GM23338 (cell line): ENCODE results near the gene PRKCH.

Experiments used
- CREB1 ChIP-seq: fragments of 250-450 bp; sonication (Bioruptor Pico); IDR thresholded peaks from 2 replicates; pipeline ENCODE4 v1.5.0; 2020; ENCODE audit warnings: low read depth, mild to moderate bottlenecking, moderate library complexity
- EZH2 ChIP-seq: fragments of 200-600 bp; sonication (generic); IDR thresholded peaks from one replicate; pipeline ENCODE4 v1.8.0; 2017; ENCODE audit warnings: antibody characterized with exemption, mild to moderate bottlenecking, low read depth; ENCODE audit not compliant: unreplicated experiment
- EZH2phosphoT487 ChIP-seq: fragments of 200-600 bp; sonication (generic); IDR thresholded peaks from one replicate; pipeline ENCODE4 v1.8.1; 2018; ENCODE audit warnings: antibody characterized with exemption; ENCODE audit not compliant: unreplicated experiment
- POLR2AphosphoS5 ChIP-seq: IDR thresholded peaks from 2 replicates; pipeline ENCODE4 v1.6.1; 2016; ENCODE audit warnings: antibody characterized with exemption, low read depth
- REST ChIP-seq: IDR thresholded peaks from one replicate; pipeline ENCODE4 v1.6.1; 2018; ENCODE audit warnings: antibody characterized with exemption; ENCODE audit not compliant: unreplicated experiment
- ZNF114 ChIP-seq: fragments of 250-450 bp; sonication (Bioruptor Pico); IDR thresholded peaks from 2 replicates; pipeline ENCODE4 v1.5.0; 2020; ENCODE audit warnings: mild to moderate bottlenecking, moderate library complexity
- TF ChIP-seq, protein P1 (sequence below), 2 experiments: fragments of 200-600 bp in 1 of 2; sonication (generic) in 1 of 2; conservative IDR thresholded peaks; 2 replicates each; pipeline versions ENCODE4 v1.5.1 to v1.6.1; 2016 to 2017; ENCODE audit warnings: antibody characterized with exemption in 2 of 2, low read depth in 2 of 2, mild to moderate bottlenecking in 2 of 2, moderate library complexity in 1 of 2

DNA sequence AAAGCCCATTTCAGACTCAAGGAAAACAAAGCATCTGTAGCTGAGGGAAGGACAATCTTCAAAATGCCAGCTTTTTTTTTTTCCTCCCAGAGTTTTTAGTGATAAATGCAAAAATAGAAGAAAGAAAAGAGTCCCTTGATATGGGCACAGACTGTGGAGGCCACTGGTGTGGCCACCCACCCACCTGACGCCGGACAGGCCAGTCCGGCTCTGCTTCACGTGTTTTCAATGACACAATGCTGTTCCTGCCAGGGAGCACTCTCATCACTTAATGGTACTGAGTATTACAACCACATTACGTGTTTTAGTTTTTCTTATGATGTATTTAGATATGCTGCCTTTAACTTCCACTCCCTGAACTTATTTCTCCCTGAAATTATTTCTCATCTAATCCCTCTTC is 218.3 kb downstream of the PRKCH start:
- TF ChIP-seq, protein P1, sequence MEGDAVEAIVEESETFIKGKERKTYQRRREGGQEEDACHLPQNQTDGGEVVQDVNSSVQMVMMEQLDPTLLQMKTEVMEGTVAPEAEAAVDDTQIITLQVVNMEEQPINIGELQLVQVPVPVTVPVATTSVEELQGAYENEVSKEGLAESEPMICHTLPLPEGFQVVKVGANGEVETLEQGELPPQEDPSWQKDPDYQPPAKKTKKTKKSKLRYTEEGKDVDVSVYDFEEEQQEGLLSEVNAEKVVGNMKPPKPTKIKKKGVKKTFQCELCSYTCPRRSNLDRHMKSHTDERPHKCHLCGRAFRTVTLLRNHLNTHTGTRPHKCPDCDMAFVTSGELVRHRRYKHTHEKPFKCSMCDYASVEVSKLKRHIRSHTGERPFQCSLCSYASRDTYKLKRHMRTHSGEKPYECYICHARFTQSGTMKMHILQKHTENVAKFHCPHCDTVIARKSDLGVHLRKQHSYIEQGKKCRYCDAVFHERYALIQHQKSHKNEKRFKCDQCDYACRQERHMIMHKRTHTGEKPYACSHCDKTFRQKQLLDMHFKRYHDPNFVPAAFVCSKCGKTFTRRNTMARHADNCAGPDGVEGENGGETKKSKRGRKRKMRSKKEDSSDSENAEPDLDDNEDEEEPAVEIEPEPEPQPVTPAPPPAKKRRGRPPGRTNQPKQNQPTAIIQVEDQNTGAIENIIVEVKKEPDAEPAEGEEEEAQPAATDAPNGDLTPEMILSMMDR (conservative IDR thresholded peaks at IDR 0.05; ENCODE audit: low read depth in 2 of 2) = no peak
- TF ChIP-seq EZH2 (no peak), POLR2AphosphoS5 (no peak), REST (no peak), EZH2phosphoT487 (no peak), ZNF114 (CRISPR knock-in tag) (no peak), CREB1 (no peak)
